HEK293 (cell line): ENCODE measurements around the gene OPN4.

Source experiments
- CTCF ChIP-seq: fragments of 450-650 bp; formaldehyde crosslinking; IDR thresholded peaks from 2 replicates; pipeline ENCODE4 v1.5.1; 2016; ENCODE audit warnings: missing biosample characterization, missing genetic modification characterization
- ELK4 ChIP-seq: IDR thresholded peaks from 2 replicates; pipeline ENCODE4 v1.6.1; 2011; ENCODE audit warnings: mild to moderate bottlenecking, low read depth, low read length, borderline replicate concordance
- PATZ1 ChIP-seq: fragments of 450-650 bp; formaldehyde crosslinking; IDR thresholded peaks from 2 replicates; pipeline ENCODE4 v1.5.1; 2016; ENCODE audit warnings: missing biosample characterization, missing genetic modification characterization
- PBX3 ChIP-seq: sonication (generic); formaldehyde crosslinking; IDR thresholded peaks from 2 replicates; pipeline ENCODE4 v1.8.1; 2022; ENCODE audit warnings: mild to moderate bottlenecking, moderate library complexity, missing genetic modification reagents
- PRDM6 ChIP-seq: fragments of 450-650 bp; formaldehyde crosslinking; IDR thresholded peaks from 2 replicates; pipeline ENCODE4 v1.5.1; 2017; ENCODE audit warnings: missing biosample characterization, missing genetic modification characterization
- TCF7L2 ChIP-seq: IDR thresholded peaks from 2 replicates; pipeline ENCODE4 v1.6.1; 2011; ENCODE audit warnings: low read depth, mild to moderate bottlenecking, inconsistent platforms, low read length, moderate library complexity, borderline replicate concordance
- ZBTB26 ChIP-seq: fragments of 450-650 bp; formaldehyde crosslinking; optimal IDR thresholded peaks from 2 replicates; pipeline ENCODE3; 2016; ENCODE audit warnings: missing biosample characterization, mild to moderate bottlenecking, missing genetic modification characterization
- ZNF112 ChIP-seq: fragments of 450-650 bp; formaldehyde crosslinking; IDR thresholded peaks from 2 replicates; pipeline ENCODE4 v1.5.0; 2017; ENCODE audit warnings: missing biosample characterization, missing genetic modification characterization
- ZNF280D ChIP-seq: fragments of 450-650 bp; formaldehyde crosslinking; IDR thresholded peaks from 2 replicates; pipeline ENCODE4 v1.5.1; 2016; ENCODE audit warnings: missing biosample characterization, missing genetic modification characterization
- ZNF449 ChIP-seq: fragments of 450-650 bp; formaldehyde crosslinking; IDR thresholded peaks from 2 replicates; pipeline ENCODE4 v1.5.1; 2017; ENCODE audit warnings: missing biosample characterization, mild to moderate bottlenecking, missing genetic modification characterization, moderate library complexity
- ZNF544 ChIP-seq: fragments of 450-650 bp; formaldehyde crosslinking; IDR thresholded peaks from 2 replicates; pipeline ENCODE4 v1.5.0; 2017; ENCODE audit warnings: missing biosample characterization, missing genetic modification characterization
- ZNF664 ChIP-seq: fragments of 450-650 bp; formaldehyde crosslinking; IDR thresholded peaks from 2 replicates; pipeline ENCODE4 v1.5.1; 2016; ENCODE audit warnings: missing biosample characterization, missing genetic modification characterization
- ZNF837 ChIP-seq: fragments of 450-650 bp; formaldehyde crosslinking; IDR thresholded peaks from 2 replicates; pipeline ENCODE4 v1.5.1; 2016; ENCODE audit warnings: missing biosample characterization, missing genetic modification characterization
- ZSCAN4 ChIP-seq: fragments of 450-650 bp; formaldehyde crosslinking; IDR thresholded peaks from 2 replicates; pipeline ENCODE4 v1.5.1; 2017; ENCODE audit warnings: missing biosample characterization, missing genetic modification characterization

- no peak for TF ChIP-seq ELK4
- TF ChIP-seq ZNF449 (tag by site-specific recombination), result no peak
- no peak for TF ChIP-seq CTCF (tag by site-specific recombination)
- no peak for TF ChIP-seq ZNF664
- TF ChIP-seq ZNF544 (tag by site-specific recombination), result no peak
- no peak for TF ChIP-seq TCF7L2
- TF ChIP-seq PRDM6 (tag by site-specific recombination), result no peak
- TF ChIP-seq ZBTB26 (tag by site-specific recombination), result no peak
- TF ChIP-seq PATZ1 (tag by site-specific recombination), result no peak
- TF ChIP-seq ZNF112, result no peak
- TF ChIP-seq ZNF280D (tag by site-specific recombination), result no peak
- no peak for TF ChIP-seq ZSCAN4
- TF ChIP-seq ZNF837 (tag by site-specific recombination), result no peak
- TF ChIP-seq PBX3 (CRISPR knock-in tag), result no peak
Measured at GRCh38 chr10:86677374-86677773, 23.0 kb downstream of the OPN4 start.
